WTC11 (cell line): ENCODE measurements around the gene PAX8.

Experiments
- ESRRA ChIP-seq: sonication (generic); formaldehyde crosslinking; IDR thresholded peaks from 2 replicates; pipeline ENCODE4 v1.8.1; 2022; ENCODE audit warnings: mild to moderate bottlenecking, missing genetic modification reagents, borderline replicate concordance
- ETV6 ChIP-seq: sonication (generic); formaldehyde crosslinking; IDR thresholded peaks from 2 replicates; pipeline ENCODE4 v1.8.1; 2022; ENCODE audit warnings: mild to moderate bottlenecking, missing genetic modification reagents
- GRHL2 ChIP-seq: fragments of 250-450 bp; sonication (Bioruptor Pico); IDR thresholded peaks from 2 replicates; pipeline ENCODE4 v1.8.0; 2022; ENCODE audit warnings: mild to moderate bottlenecking, moderate library complexity; ENCODE audit not compliant: insufficient replicate concordance, severe bottlenecking
- JUN ChIP-seq: sonication (generic); formaldehyde crosslinking; IDR thresholded peaks from 2 replicates; pipeline ENCODE4 v1.8.0; 2023; ENCODE audit warnings: mild to moderate bottlenecking, missing genetic modification reagents
- RELA ChIP-seq: sonication (generic); formaldehyde crosslinking; IDR thresholded peaks from 2 replicates; pipeline ENCODE4 v1.8.1; 2022; ENCODE audit warnings: missing genetic modification reagents, mild to moderate bottlenecking, borderline replicate concordance
- TP53 ChIP-seq: sonication (generic); formaldehyde crosslinking; IDR thresholded peaks from 2 replicates; pipeline ENCODE4 v1.8.1; 2023; ENCODE audit warnings: mild to moderate bottlenecking, missing genetic modification reagents
- ZNF263 ChIP-seq: sonication (generic); formaldehyde crosslinking; IDR thresholded peaks from 2 replicates; pipeline ENCODE4 v1.8.1; 2022; ENCODE audit warnings: low read depth, mild to moderate bottlenecking, moderate library complexity, missing genetic modification reagents
- TF ChIP-seq, protein P1 (sequence below): fragments of 200-600 bp; IDR thresholded peaks from 2 replicates; pipeline ENCODE4 v1.8.0; 2022; ENCODE audit warnings: antibody characterized with exemption
- TF ChIP-seq, protein P2 (sequence below): sonication (generic); formaldehyde crosslinking; IDR thresholded peaks from 2 replicates; pipeline ENCODE4 v1.8.0; 2023; ENCODE audit warnings: missing genetic modification reagents
- TF ChIP-seq, protein P3 (sequence below): sonication (generic); formaldehyde crosslinking; IDR thresholded peaks from 2 replicates; pipeline ENCODE4 v1.8.0; 2022; ENCODE audit warnings: missing genetic modification reagents
- TF ChIP-seq, protein P4 (sequence below): sonication (generic); formaldehyde crosslinking; conservative IDR thresholded peaks from 2 replicates; pipeline ENCODE4 v1.8.1; 2022; ENCODE audit warnings: mild to moderate bottlenecking, missing genetic modification reagents
- TF ChIP-seq, protein P5 (sequence below): sonication (generic); formaldehyde crosslinking; IDR thresholded peaks from 2 replicates; pipeline ENCODE4 v1.8.1; 2022; ENCODE audit warnings: low read depth, mild to moderate bottlenecking, moderate library complexity, missing genetic modification reagents, borderline replicate concordance

DNA sequence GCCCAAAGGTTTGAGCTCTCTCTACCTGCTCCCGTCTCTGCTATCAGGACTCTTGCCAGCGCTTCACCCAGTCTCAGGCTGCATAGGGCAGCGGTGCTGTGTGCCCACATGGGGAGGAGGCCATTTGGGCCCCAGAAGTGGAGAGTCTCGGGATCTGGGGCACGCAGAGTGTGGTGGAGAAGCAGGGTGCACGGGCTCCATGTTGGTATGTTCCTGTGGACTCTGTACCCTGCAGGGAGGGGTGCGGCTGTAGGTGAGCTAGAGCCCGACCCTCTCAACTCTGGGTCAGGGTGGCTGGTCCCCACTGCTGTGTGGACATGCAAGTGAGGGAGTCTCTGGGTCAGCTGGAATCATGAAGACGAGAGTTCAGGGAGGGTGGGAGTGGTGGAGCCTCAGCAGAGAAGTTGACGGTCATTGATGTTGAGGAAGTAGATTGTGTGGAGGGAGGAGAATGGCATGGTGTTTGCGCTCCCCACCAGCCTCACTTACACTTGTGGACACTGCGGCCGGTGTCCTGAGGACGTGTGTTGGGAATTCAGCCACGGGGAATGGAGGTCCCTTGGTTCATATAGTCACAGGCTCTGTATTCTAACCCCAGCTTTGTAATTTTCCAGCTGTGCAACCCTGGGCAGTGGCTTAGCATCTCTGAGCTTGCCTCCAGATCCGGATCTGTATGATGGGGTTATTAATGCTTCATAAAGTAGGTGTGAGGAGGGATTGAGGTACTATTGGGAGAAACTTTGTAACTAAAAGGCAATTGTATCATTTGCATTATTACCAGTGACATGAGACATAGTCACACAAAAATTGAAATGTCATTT, 105.8 kb downstream of the PAX8 start:
- TF ChIP-seq, protein P1, sequence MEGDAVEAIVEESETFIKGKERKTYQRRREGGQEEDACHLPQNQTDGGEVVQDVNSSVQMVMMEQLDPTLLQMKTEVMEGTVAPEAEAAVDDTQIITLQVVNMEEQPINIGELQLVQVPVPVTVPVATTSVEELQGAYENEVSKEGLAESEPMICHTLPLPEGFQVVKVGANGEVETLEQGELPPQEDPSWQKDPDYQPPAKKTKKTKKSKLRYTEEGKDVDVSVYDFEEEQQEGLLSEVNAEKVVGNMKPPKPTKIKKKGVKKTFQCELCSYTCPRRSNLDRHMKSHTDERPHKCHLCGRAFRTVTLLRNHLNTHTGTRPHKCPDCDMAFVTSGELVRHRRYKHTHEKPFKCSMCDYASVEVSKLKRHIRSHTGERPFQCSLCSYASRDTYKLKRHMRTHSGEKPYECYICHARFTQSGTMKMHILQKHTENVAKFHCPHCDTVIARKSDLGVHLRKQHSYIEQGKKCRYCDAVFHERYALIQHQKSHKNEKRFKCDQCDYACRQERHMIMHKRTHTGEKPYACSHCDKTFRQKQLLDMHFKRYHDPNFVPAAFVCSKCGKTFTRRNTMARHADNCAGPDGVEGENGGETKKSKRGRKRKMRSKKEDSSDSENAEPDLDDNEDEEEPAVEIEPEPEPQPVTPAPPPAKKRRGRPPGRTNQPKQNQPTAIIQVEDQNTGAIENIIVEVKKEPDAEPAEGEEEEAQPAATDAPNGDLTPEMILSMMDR: no peak
- TF ChIP-seq, protein P2, sequence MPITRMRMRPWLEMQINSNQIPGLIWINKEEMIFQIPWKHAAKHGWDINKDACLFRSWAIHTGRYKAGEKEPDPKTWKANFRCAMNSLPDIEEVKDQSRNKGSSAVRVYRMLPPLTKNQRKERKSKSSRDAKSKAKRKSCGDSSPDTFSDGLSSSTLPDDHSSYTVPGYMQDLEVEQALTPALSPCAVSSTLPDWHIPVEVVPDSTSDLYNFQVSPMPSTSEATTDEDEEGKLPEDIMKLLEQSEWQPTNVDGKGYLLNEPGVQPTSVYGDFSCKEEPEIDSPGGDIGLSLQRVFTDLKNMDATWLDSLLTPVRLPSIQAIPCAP: no peak
- TF ChIP-seq ETV6 (CRISPR knock-in tag): no peak
- TF ChIP-seq, protein P3, sequence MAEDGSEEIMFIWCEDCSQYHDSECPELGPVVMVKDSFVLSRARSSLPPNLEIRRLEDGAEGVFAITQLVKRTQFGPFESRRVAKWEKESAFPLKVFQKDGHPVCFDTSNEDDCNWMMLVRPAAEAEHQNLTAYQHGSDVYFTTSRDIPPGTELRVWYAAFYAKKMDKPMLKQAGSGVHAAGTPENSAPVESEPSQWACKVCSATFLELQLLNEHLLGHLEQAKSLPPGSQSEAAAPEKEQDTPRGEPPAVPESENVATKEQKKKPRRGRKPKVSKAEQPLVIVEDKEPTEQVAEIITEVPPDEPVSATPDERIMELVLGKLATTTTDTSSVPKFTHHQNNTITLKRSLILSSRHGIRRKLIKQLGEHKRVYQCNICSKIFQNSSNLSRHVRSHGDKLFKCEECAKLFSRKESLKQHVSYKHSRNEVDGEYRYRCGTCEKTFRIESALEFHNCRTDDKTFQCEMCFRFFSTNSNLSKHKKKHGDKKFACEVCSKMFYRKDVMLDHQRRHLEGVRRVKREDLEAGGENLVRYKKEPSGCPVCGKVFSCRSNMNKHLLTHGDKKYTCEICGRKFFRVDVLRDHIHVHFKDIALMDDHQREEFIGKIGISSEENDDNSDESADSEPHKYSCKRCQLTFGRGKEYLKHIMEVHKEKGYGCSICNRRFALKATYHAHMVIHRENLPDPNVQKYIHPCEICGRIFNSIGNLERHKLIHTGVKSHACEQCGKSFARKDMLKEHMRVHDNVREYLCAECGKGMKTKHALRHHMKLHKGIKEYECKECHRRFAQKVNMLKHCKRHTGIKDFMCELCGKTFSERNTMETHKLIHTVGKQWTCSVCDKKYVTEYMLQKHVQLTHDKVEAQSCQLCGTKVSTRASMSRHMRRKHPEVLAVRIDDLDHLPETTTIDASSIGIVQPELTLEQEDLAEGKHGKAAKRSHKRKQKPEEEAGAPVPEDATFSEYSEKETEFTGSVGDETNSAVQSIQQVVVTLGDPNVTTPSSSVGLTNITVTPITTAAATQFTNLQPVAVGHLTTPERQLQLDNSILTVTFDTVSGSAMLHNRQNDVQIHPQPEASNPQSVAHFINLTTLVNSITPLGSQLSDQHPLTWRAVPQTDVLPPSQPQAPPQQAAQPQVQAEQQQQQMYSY (CRISPR knock-in tag): no peak
- TF ChIP-seq GRHL2 (CRISPR knock-in tag): no peak
- TF ChIP-seq ZNF263 (CRISPR knock-in tag): no peak
- no peak for TF ChIP-seq JUN (CRISPR knock-in tag)
- no peak for TF ChIP-seq TP53 (CRISPR knock-in tag)
- TF ChIP-seq, protein P4, sequence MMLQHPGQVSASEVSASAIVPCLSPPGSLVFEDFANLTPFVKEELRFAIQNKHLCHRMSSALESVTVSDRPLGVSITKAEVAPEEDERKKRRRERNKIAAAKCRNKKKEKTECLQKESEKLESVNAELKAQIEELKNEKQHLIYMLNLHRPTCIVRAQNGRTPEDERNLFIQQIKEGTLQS: no peak
- no peak for TF ChIP-seq ESRRA (CRISPR knock-in tag)
- no peak for TF ChIP-seq RELA
- TF ChIP-seq, protein P5, sequence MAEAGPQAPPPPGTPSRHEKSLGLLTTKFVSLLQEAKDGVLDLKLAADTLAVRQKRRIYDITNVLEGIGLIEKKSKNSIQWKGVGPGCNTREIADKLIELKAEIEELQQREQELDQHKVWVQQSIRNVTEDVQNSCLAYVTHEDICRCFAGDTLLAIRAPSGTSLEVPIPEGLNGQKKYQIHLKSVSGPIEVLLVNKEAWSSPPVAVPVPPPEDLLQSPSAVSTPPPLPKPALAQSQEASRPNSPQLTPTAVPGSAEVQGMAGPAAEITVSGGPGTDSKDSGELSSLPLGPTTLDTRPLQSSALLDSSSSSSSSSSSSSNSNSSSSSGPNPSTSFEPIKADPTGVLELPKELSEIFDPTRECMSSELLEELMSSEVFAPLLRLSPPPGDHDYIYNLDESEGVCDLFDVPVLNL: no peak
